OCI-LY3 (cell line): ENCODE results near the gene DCTD.

Source experiments
- EZH2phosphoT487 ChIP-seq: fragments of 200-600 bp; shearing (Covaris generic); IDR thresholded peaks from 2 replicates; pipeline ENCODE4 v1.6.1; 2018; ENCODE audit warnings: antibody characterized with exemption, mixed run types, low read depth
- TF ChIP-seq, protein P1 (sequence below): fragments of 200-600, 300-600 bp; sonication (generic); IDR thresholded peaks from 2 replicates; pipeline ENCODE4 v1.5.1; 2014; ENCODE audit warnings: antibody characterized with exemption, low read length, low read depth

DNA sequence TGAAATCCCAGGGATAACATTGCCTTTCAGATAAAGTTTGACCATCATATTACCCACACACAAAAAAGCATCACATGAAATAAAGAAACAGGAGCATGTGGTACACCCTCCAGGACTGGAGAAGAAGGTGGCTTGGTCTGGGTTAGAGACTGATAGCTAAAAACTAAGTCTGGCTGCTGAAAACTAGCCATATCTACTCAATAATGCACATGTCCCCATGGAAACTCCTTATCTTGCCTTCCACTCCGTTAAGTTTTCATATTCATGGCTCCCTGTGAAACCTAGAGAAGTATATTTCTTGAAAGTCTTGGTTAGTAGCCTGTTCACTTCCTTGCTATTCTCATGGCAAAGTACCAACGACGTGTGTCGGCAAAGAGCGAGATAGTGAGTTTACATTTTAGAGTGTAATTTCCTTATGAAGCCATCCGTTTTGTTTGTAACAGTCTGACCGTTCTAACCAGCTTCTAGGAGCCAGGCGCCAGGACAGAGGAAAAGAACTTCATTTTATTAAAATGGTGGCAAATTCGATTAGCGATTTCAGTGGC lies 6.7 kb upstream of the DCTD start:
- TF ChIP-seq, protein P1, sequence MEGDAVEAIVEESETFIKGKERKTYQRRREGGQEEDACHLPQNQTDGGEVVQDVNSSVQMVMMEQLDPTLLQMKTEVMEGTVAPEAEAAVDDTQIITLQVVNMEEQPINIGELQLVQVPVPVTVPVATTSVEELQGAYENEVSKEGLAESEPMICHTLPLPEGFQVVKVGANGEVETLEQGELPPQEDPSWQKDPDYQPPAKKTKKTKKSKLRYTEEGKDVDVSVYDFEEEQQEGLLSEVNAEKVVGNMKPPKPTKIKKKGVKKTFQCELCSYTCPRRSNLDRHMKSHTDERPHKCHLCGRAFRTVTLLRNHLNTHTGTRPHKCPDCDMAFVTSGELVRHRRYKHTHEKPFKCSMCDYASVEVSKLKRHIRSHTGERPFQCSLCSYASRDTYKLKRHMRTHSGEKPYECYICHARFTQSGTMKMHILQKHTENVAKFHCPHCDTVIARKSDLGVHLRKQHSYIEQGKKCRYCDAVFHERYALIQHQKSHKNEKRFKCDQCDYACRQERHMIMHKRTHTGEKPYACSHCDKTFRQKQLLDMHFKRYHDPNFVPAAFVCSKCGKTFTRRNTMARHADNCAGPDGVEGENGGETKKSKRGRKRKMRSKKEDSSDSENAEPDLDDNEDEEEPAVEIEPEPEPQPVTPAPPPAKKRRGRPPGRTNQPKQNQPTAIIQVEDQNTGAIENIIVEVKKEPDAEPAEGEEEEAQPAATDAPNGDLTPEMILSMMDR, result no peak
- TF ChIP-seq EZH2phosphoT487, result no peak
